ENCODE results near the gene FPR2. TPM values are rescaled to one million over a fixed set of nuclear protein-coding genes. Genes with fewer than 3 reads are reported as not detected.

Gene FPR2
- total RNA-seq, 1 donor from 2014 or later, result not detected

- H3K27me3 ChIP-seq (ENCODE audit: insufficient read depth, low read length), result peaks cover 5% of the 10 kb centered on the region
- no peak overlapping the region for H2AFZ ChIP-seq (ENCODE audit: low read depth, low read length)
- H3K79me2 ChIP-seq (ENCODE audit: insufficient read depth, low read length), result no peaks in the 10 kb centered on the region
- peaks cover 4% of the 10 kb centered on the region for H3K9me3 Mint-ChIP-seq (ENCODE audit: unreplicated experiment)
- TF ChIP-seq CTCF (IDR thresholded peaks at IDR 0.05; ENCODE audit: insufficient read depth, low read depth, low read length) (no peak), EZH2 (IDR thresholded peaks at IDR 0.05; ENCODE audit: insufficient read depth, low read length) (no peak)
- H3K4me1 Mint-ChIP-seq (ENCODE audit: low read depth, unreplicated experiment), result peaks cover 7% of the 10 kb centered on the region
- no peak overlapping the region for H3K27ac Mint-ChIP-seq (ENCODE audit: unreplicated experiment)
- FAIRE-seq (no peak), DNase-seq (ENCODE audit: low read depth) (no peak)
- no peaks in the 10 kb centered on the region for H3K4me1 ChIP-seq (ENCODE audit: insufficient read depth, low read length)
- peaks cover 2% of the 10 kb centered on the region for H3K9me3 ChIP-seq (ENCODE audit: insufficient read depth, low read depth, low read length)
- H3K4me3 ChIP-seq (ENCODE audit: insufficient read depth, low read depth, low read length), result no peak overlapping the region
- H3K36me3 Mint-ChIP-seq (ENCODE audit: low read depth, unreplicated experiment), result peaks cover 5% of the 10 kb centered on the region
- H3K4me2 ChIP-seq (ENCODE audit: low read length), result no peak overlapping the region
- peaks cover 7% of the 10 kb centered on the region for H4K20me1 ChIP-seq (ENCODE audit: insufficient read depth, low read length)
- no peak overlapping the region for H3K9ac ChIP-seq (ENCODE audit: low read length)
- H3K27ac ChIP-seq (ENCODE audit: low read depth, low read length), result no peak overlapping the region
- no peaks in the 10 kb centered on the region for H3K36me3 ChIP-seq (ENCODE audit: insufficient read depth, low read length)
- H3K27me3 Mint-ChIP-seq (ENCODE audit: low read depth, unreplicated experiment), result peaks cover 40% of the 10 kb centered on the region
- H3K4me3 Mint-ChIP-seq (ENCODE audit: unreplicated experiment), result no peak overlapping the region
Measured at GRCh38 chr19:51714848-51715247, 46.1 kb upstream of the FPR2 start.

- Histone ChIP-seq H3K27me3 (ENCODE audit: insufficient read depth, low read length) (peaks cover 5% of the 10 kb centered on the region), H3K4me2 (ENCODE audit: low read length) (no peak overlapping the region), H3K4me1 (ENCODE audit: insufficient read depth, low read length) (no peaks in the 10 kb centered on the region), H4K20me1 (ENCODE audit: insufficient read depth, low read length) (peaks cover 3% of the 10 kb centered on the region), H2AFZ (ENCODE audit: low read depth, low read length) (no peak overlapping the region), H3K79me2 (ENCODE audit: insufficient read depth, low read length) (no peaks in the 10 kb centered on the region), H3K36me3 (ENCODE audit: insufficient read depth, low read length) (no peaks in the 10 kb centered on the region), H3K9me3 (ENCODE audit: insufficient read depth, low read depth, low read length) (peaks cover 2% of the 10 kb centered on the region), H3K27ac (ENCODE audit: low read depth, low read length) (no peak overlapping the region), H3K9ac (ENCODE audit: low read length) (no peak overlapping the region), H3K4me3 (ENCODE audit: insufficient read depth, low read depth, low read length) (no peak overlapping the region)
- H3K27ac Mint-ChIP-seq (ENCODE audit: unreplicated experiment), result no peak overlapping the region
- peaks cover 4% of the 10 kb centered on the region for H3K9me3 Mint-ChIP-seq (ENCODE audit: unreplicated experiment)
- peaks cover 2% of the 10 kb centered on the region for H3K4me1 Mint-ChIP-seq (ENCODE audit: low read depth, unreplicated experiment)
- peaks cover 5% of the 10 kb centered on the region for H3K36me3 Mint-ChIP-seq (ENCODE audit: low read depth, unreplicated experiment)
- DNase-seq (ENCODE audit: low read depth), result no peak
- no peak overlapping the region for H3K4me3 Mint-ChIP-seq (ENCODE audit: unreplicated experiment)
- TF ChIP-seq CTCF (IDR thresholded peaks at IDR 0.05; ENCODE audit: insufficient read depth, low read depth, low read length), result no peak
- no peak for TF ChIP-seq EZH2 (IDR thresholded peaks at IDR 0.05; ENCODE audit: insufficient read depth, low read length)
- H3K27me3 Mint-ChIP-seq (ENCODE audit: low read depth, unreplicated experiment), result peaks cover 49% of the 10 kb centered on the region
- FAIRE-seq, result no peak
Measured at GRCh38 chr19:51715850-51716249, 45.1 kb upstream of the FPR2 start.

- DNase-seq (ENCODE audit: low read depth) (no peak), FAIRE-seq (no peak)
- Histone ChIP-seq H3K27ac (ENCODE audit: low read depth, low read length) (no peak overlapping the region), H3K36me3 (ENCODE audit: insufficient read depth, low read length) (no peaks in the 10 kb centered on the region), H3K79me2 (ENCODE audit: insufficient read depth, low read length) (no peaks in the 10 kb centered on the region), H2AFZ (ENCODE audit: low read depth, low read length) (no peak overlapping the region), H3K27me3 (ENCODE audit: insufficient read depth, low read length) (peaks cover 5% of the 10 kb centered on the region), H3K4me2 (ENCODE audit: low read length) (no peak overlapping the region), H4K20me1 (ENCODE audit: insufficient read depth, low read length) (peaks cover 3% of the 10 kb centered on the region), H3K9me3 (ENCODE audit: insufficient read depth, low read depth, low read length) (peaks cover 2% of the 10 kb centered on the region), H3K4me1 (ENCODE audit: insufficient read depth, low read length) (no peaks in the 10 kb centered on the region), H3K9ac (ENCODE audit: low read length) (no peak overlapping the region), H3K4me3 (ENCODE audit: insufficient read depth, low read depth, low read length) (no peak overlapping the region)
- Mint-ChIP-seq H3K27ac (ENCODE audit: unreplicated experiment) (no peak overlapping the region), H3K9me3 (ENCODE audit: unreplicated experiment) (peaks cover 4% of the 10 kb centered on the region), H3K4me1 (ENCODE audit: low read depth, unreplicated experiment) (no peaks in the 10 kb centered on the region), H3K36me3 (ENCODE audit: low read depth, unreplicated experiment) (no peaks in the 10 kb centered on the region), H3K4me3 (ENCODE audit: unreplicated experiment) (no peak overlapping the region), H3K27me3 (ENCODE audit: low read depth, unreplicated experiment) (peaks cover 56% of the 10 kb centered on the region)
- TF ChIP-seq EZH2 (IDR thresholded peaks at IDR 0.05; ENCODE audit: insufficient read depth, low read length), result no peak
- no peak for TF ChIP-seq CTCF (IDR thresholded peaks at IDR 0.05; ENCODE audit: insufficient read depth, low read depth, low read length)
Measured at GRCh38 chr19:51716925-51717324, 44.1 kb upstream of the FPR2 start.

Data from astrocyte (in vitro differentiated cells and primary cell).